Mucosa of rectum (tissue), 2 donors: ENCODE results near the gene CPNE9.
"Not testable (repeated sequence)": the region's sequence is repeated elsewhere in the genome, so short reads cannot be mapped to it uniquely, and the experiment has no call there.

ENCODE experiments used
- H3K27ac ChIP-seq, 2 donors: one replicate each; pipeline ENCODE4 v1.7.0; 2013; ENCODE audit warnings: inconsistent platforms in 2 of 2, low read depth in 2 of 2, low read length in 2 of 2
- H3K27me3 ChIP-seq, 2 donors: one replicate each; pipeline ENCODE4 v1.7.0; 2013; ENCODE audit warnings: low read length in 2 of 2; ENCODE audit not compliant: control insufficient read depth in 2 of 2, insufficient read depth in 2 of 2
- H3K36me3 ChIP-seq, 2 donors: one replicate each; pipeline ENCODE4 v1.7.0; 2013; ENCODE audit warnings: low read length in 2 of 2; ENCODE audit not compliant: control insufficient read depth in 2 of 2, insufficient read depth in 2 of 2
- H3K4me1 ChIP-seq, 2 donors: one replicate each; pipeline ENCODE4 v1.7.0; 2013; ENCODE audit warnings: low read length in 2 of 2, mild to moderate bottlenecking in 1 of 2; ENCODE audit not compliant: control insufficient read depth in 2 of 2, insufficient read depth in 2 of 2
- H3K4me3 ChIP-seq, 2 donors: one replicate each; pipeline ENCODE4 v1.7.0; 2013; ENCODE audit warnings: low read length in 2 of 2
- H3K9ac ChIP-seq, 2 donors: one replicate each; pipeline ENCODE4 v1.7.0; 2013; ENCODE audit warnings: low read length in 2 of 2, low read depth in 1 of 2, mild to moderate bottlenecking in 1 of 2
- H3K9me3 ChIP-seq, 2 donors: one replicate each; pipeline ENCODE4 v1.7.0; 2013; ENCODE audit warnings: low read length in 2 of 2; ENCODE audit not compliant: control insufficient read depth in 2 of 2
- donor health status: healthy.
- donor health status: Normal muscosa, but diverticular disease.

The CPNE9 gene

GRCh38 chr3:9769012-9769411 lies 65.4 kb downstream of the CPNE9 start:
- Histone ChIP-seq H3K9ac (peak overlapping the region; percentile 77 to 86), H3K4me3 (peak overlapping the region; percentile 60 to 79), H3K36me3 (peaks cover 0 to 2% of the 10 kb centered on the region in 2 donors), H3K9me3 (no peaks in the 10 kb centered on the region), H3K27ac (peak overlapping the region in 1 of 2 donors; percentile 80), H3K27me3 (no peaks in the 10 kb centered on the region), H3K4me1 (peaks cover 15 to 22% of the 10 kb centered on the region in 2 donors)

GRCh38 chr3:9769426-9770275 lies 66.0 kb downstream of the CPNE9 start, which contains the start of gene CAMK1:
CAMK1 (minus strand) TSS chr3:9769947; CDS start chr3:9767749, 2,198 bp downstream.
- Histone ChIP-seq H3K4me1 (peaks cover 15 to 22% of the 10 kb centered on the region in 2 donors), H3K9me3 (no peaks in the 10 kb centered on the region), H3K27me3 (no peaks in the 10 kb centered on the region), H3K27ac (peak within 1 kb of the TSS; percentile 62 to 80), H3K36me3 (peaks cover 0 to 2% of the 10 kb centered on the region in 2 donors), H3K4me3 (peak within 1 kb of the TSS; percentile 60 to 79), H3K9ac (peak within 1 kb of the TSS; percentile 77 to 86)

- peaks cover 15 to 22% of the 10 kb centered on the region in 2 donors for H3K4me1 ChIP-seq
- H3K27ac ChIP-seq, result peak overlapping the region; percentile 62 to 80
- H3K9ac ChIP-seq, result peak overlapping the region; percentile 72 to 86
- H3K4me3 ChIP-seq, result peak overlapping the region; percentile 60 to 79
- no peaks in the 10 kb centered on the region for H3K27me3 ChIP-seq
- peaks cover 0 to 2% of the 10 kb centered on the region in 2 donors for H3K36me3 ChIP-seq
- H3K9me3 ChIP-seq, result no peaks in the 10 kb centered on the region
Measured at GRCh38 chr3:9770276-9770812, 66.7 kb downstream of the CPNE9 start.

- not testable (repeated sequence) for H3K4me3 ChIP-seq, H3K27me3 ChIP-seq, H3K9me3 ChIP-seq, H3K27ac ChIP-seq, H3K36me3 ChIP-seq, H3K9ac ChIP-seq
- H3K4me1 ChIP-seq, result peaks cover 15 to 22% of the 10 kb centered on the region in 2 donors
Measured at GRCh38 chr3:9771007-9771406, 67.4 kb downstream of the CPNE9 start.

- H3K27me3 ChIP-seq, result no peaks in the 10 kb centered on the region
- H3K9ac ChIP-seq, result no peak overlapping the region
- no peak overlapping the region for H3K4me3 ChIP-seq
- H3K9me3 ChIP-seq, result no peaks in the 10 kb centered on the region
- peaks cover 13 to 23% of the 10 kb centered on the region in 2 donors for H3K36me3 ChIP-seq
- no peak overlapping the region for H3K27ac ChIP-seq
- H3K4me1 ChIP-seq, result peaks cover 13 to 16% of the 10 kb centered on the region in 2 donors
Measured at GRCh38 chr3:9776896-9777693, 73.5 kb downstream of the CPNE9 start.

- H3K27ac ChIP-seq, result no peak overlapping the region
- no peak overlapping the region for H3K4me3 ChIP-seq
- peaks cover 18 to 28% of the 10 kb centered on the region in 2 donors for H3K36me3 ChIP-seq
- H3K27me3 ChIP-seq, result no peaks in the 10 kb centered on the region
- no peaks in the 10 kb centered on the region for H3K9me3 ChIP-seq
- H3K9ac ChIP-seq, result no peak overlapping the region
- peaks cover 13 to 16% of the 10 kb centered on the region in 2 donors for H3K4me1 ChIP-seq
Measured at GRCh38 chr3:9777694-9778021, 74.0 kb downstream of the CPNE9 start.

GRCh38 chr3:9778143-9779074 lies 74.8 kb downstream of the CPNE9 start:
- peak overlapping the region in 1 of 2 donors; percentile 49 for H3K27ac ChIP-seq
- H3K9ac ChIP-seq, result no peak overlapping the region
- peaks cover 13 to 16% of the 10 kb centered on the region in 2 donors for H3K4me1 ChIP-seq
- no peaks in the 10 kb centered on the region for H3K9me3 ChIP-seq
- H3K36me3 ChIP-seq, result peaks cover 20 to 30% of the 10 kb centered on the region in 2 donors
- H3K27me3 ChIP-seq, result no peaks in the 10 kb centered on the region
- peak overlapping the region in 1 of 2 donors; percentile 26 for H3K4me3 ChIP-seq

- peaks cover 13 to 16% of the 10 kb centered on the region in 2 donors for H3K4me1 ChIP-seq
- no peaks in the 10 kb centered on the region for H3K9me3 ChIP-seq
- H3K27ac ChIP-seq, result peak overlapping the region in 1 of 2 donors; percentile 49
- H3K27me3 ChIP-seq, result no peaks in the 10 kb centered on the region
- H3K4me3 ChIP-seq, result peak overlapping the region in 1 of 2 donors; percentile 26
- H3K9ac ChIP-seq, result no peak overlapping the region
- peaks cover 24 to 36% of the 10 kb centered on the region in 2 donors for H3K36me3 ChIP-seq
Measured at GRCh38 chr3:9779075-9779593, 75.5 kb downstream of the CPNE9 start.
